Hepatocyte (in vitro differentiated cells): ENCODE results near the gene COL13A1. TPM values are rescaled to one million over a fixed set of nuclear protein-coding genes. Genes with fewer than 3 reads are reported as not detected.

ENCODE experiments used
- DNase-seq: peaks from one replicate; pipeline ENCODE4 v3.0.0-alpha.2; 2016; ENCODE audit warnings: low spot score
- H2AFZ ChIP-seq: fragments of 200-600 bp; sonication (generic); 2 replicates; pipeline ENCODE4 v1.6.0; 2016; ENCODE audit warnings: antibody characterized with exemption, mild to moderate bottlenecking
- H3K27ac ChIP-seq: fragments of 200-600 bp; sonication (generic); 2 replicates; pipeline ENCODE4 v1.5.1; 2016; ENCODE audit warnings: mild to moderate bottlenecking
- H3K27me3 ChIP-seq: fragments of 200-600 bp; sonication (generic); 2 replicates; pipeline ENCODE4 v1.6.1; 2016
- H3K36me3 ChIP-seq: fragments of 200-600 bp; sonication (generic); replicated peaks from 2 replicates; pipeline ENCODE4 v1.5.1; 2016; ENCODE audit warnings: low read depth; ENCODE audit not compliant: insufficient read depth
- H3K4me1 ChIP-seq: fragments of 200-600 bp; sonication (generic); 2 replicates; pipeline ENCODE4 v1.5.1; 2016; ENCODE audit warnings: mild to moderate bottlenecking, moderate library complexity; ENCODE audit not compliant: insufficient read depth
- H3K4me2 ChIP-seq: fragments of 200-600 bp; sonication (generic); 2 replicates; pipeline ENCODE4 v1.6.0; 2016
- H3K4me3 ChIP-seq: fragments of 200-600 bp; sonication (generic); 2 replicates; pipeline ENCODE4 v1.5.1; 2016; ENCODE audit warnings: mild to moderate bottlenecking
- H3K79me2 ChIP-seq: fragments of 200-600 bp; sonication (generic); 2 replicates; pipeline ENCODE4 v1.6.0; 2017; ENCODE audit warnings: mild to moderate bottlenecking
- H3K9me2 ChIP-seq: fragments of 200-600 bp; sonication (generic); replicated peaks from 2 replicates; pipeline ENCODE4 v1.6.0; 2017; ENCODE audit warnings: mild to moderate bottlenecking; ENCODE audit not compliant: insufficient read depth
- H3K9me3 ChIP-seq: fragments of 200-600 bp; sonication (generic); 2 replicates; pipeline ENCODE4 v1.5.1; 2016; ENCODE audit warnings: low read depth, mild to moderate bottlenecking
- H4K20me1 ChIP-seq: fragments of 200-600 bp; sonication (generic); 2 replicates; pipeline ENCODE4 v1.6.0; 2016; ENCODE audit warnings: mild to moderate bottlenecking; ENCODE audit not compliant: insufficient read depth, poor library complexity, severe bottlenecking
- CTCF ChIP-seq: fragments of 200-600 bp; sonication (generic); IDR thresholded peaks from 2 replicates; pipeline ENCODE4 v1.5.1; 2016; ENCODE audit warnings: antibody characterized with exemption, mild to moderate bottlenecking; ENCODE audit not compliant: poor library complexity
- EZH2 ChIP-seq: fragments of 200-600 bp; sonication (generic); IDR thresholded peaks from 2 replicates; pipeline ENCODE4 v1.6.1; 2016; ENCODE audit warnings: antibody characterized with exemption, mild to moderate bottlenecking, borderline replicate concordance
- EZH2phosphoT487 ChIP-seq: fragments of 200-600 bp; sonication (generic); IDR thresholded peaks from one replicate; pipeline ENCODE4 v1.6.1; 2018; ENCODE audit warnings: antibody characterized with exemption, mild to moderate bottlenecking, low read depth, moderate library complexity; ENCODE audit not compliant: unreplicated experiment, severe bottlenecking
- WGBS: methylation state at CpG from one replicate; pipeline ENCODE4 v1.1.6; 2016; ENCODE audit warnings: low lambda C conversion rate; ENCODE audit errors: missing lambda C conversion rate; 5-methylcytosine and 5-hydroxymethylcytosine counted together
- polyA plus RNA-seq: library from polyadenylated mRNA; unstranded; fragments of >200 nt; fragmentation: Nextera tagmentation; extraction: Ambion mirVana; gene quantifications from 2 replicates; pipeline ENCODE4 v1.2.1, GENCODE V29; 2016
- total RNA-seq: library from RNA; depleted of rRNA; stranded (reverse); fragments of >200 nt; gene quantifications from 2 replicates; pipeline ENCODE4 v1.2.3, GENCODE V29; 2014

Gene COL13A1
- total and polyA plus RNA-seq, 2 experiments from 2014 or later = 4.5 to 8.5 TPM

- no peak for DNase-seq
- H3K4me1 ChIP-seq = peaks cover 8% of the 10 kb centered on the region
- WGBS = 91% methylated on average over 8 of the region's 8 CpGs
- H2AFZ ChIP-seq = no peak overlapping the region
- H3K4me2 ChIP-seq = no peak overlapping the region
- no peaks in the 10 kb centered on the region for H3K27me3 ChIP-seq
- H3K27ac ChIP-seq = no peak overlapping the region
- no peaks in the 10 kb centered on the region for H4K20me1 ChIP-seq
- H3K36me3 ChIP-seq = no peaks in the 10 kb centered on the region
- TF ChIP-seq EZH2 (no peak), CTCF (no peak), EZH2phosphoT487 (no peak)
- no peaks in the 10 kb centered on the region for H3K79me2 ChIP-seq
- H3K9me2 ChIP-seq = no peaks in the 10 kb centered on the region
- no peaks in the 10 kb centered on the region for H3K9me3 ChIP-seq
- H3K4me3 ChIP-seq = no peak overlapping the region
Observed at GRCh38 chr10:69959911-69960310, 158.2 kb downstream of the COL13A1 start.

- TF ChIP-seq CTCF (no peak), EZH2phosphoT487 (no peak), EZH2 (no peak)
Observed at GRCh38 chr10:69960606-69960987, 158.9 kb downstream of the COL13A1 start.

GRCh38 chr10:69960988-69961880 lies 159.5 kb downstream of the COL13A1 start:
- Histone ChIP-seq H3K79me2 (no peaks in the 10 kb centered on the region), H3K36me3 (no peaks in the 10 kb centered on the region), H2AFZ (no peak overlapping the region), H3K4me2 (no peak overlapping the region), H3K9me3 (no peaks in the 10 kb centered on the region), H3K9me2 (no peaks in the 10 kb centered on the region), H3K27ac (peak overlapping the region; percentile 49), H3K4me3 (no peak overlapping the region), H3K4me1 (peaks cover 8% of the 10 kb centered on the region), H3K27me3 (no peaks in the 10 kb centered on the region), H4K20me1 (no peaks in the 10 kb centered on the region)
- no peak for TF ChIP-seq EZH2
- TF ChIP-seq CTCF = peak; percentile 35
- no peak for TF ChIP-seq EZH2phosphoT487
- DNase-seq = peak; percentile 23
- 76% methylated on average over 12 of the region's 12 CpGs for WGBS

More at GRCh38 chr10:69960606-69960987, 158.9 kb downstream of the COL13A1 start:
- Histone ChIP-seq H3K79me2 (no peaks in the 10 kb centered on the region), H4K20me1 (no peaks in the 10 kb centered on the region), H3K9me2 (no peaks in the 10 kb centered on the region), H3K27ac (peak overlapping the region; percentile 49), H3K4me1 (peaks cover 8% of the 10 kb centered on the region), H3K9me3 (no peaks in the 10 kb centered on the region), H3K4me3 (no peak overlapping the region), H2AFZ (no peak overlapping the region), H3K27me3 (no peaks in the 10 kb centered on the region), H3K36me3 (no peaks in the 10 kb centered on the region), H3K4me2 (no peak overlapping the region)
- no peak for DNase-seq
- 84% methylated on average over 4 of the region's 4 CpGs for WGBS
